Mucosa of descending colon (tissue), 3 donors: Measurements from ENCODE around the gene NUP58. TPM values are rescaled to one million over a fixed set of nuclear protein-coding genes. Genes with fewer than 3 reads are reported as not detected.

ENCODE experiments used
- ATAC-seq: fragments of 200-7000 bp; cut with Tn5 transposase; one replicate; pipeline ENCODE4 v1.9.1; 2020; ENCODE audit warnings: mild to moderate bottlenecking, moderate library complexity
- DNase-seq, 3 donors: peaks; one replicate each; pipeline ENCODE4 v3.0.0-alpha.2; 2020
- H3K36me3 ChIP-seq: fragments of 200-600 bp; one replicate; pipeline ENCODE4 v1.8.0; 2021; ENCODE audit warnings: low read depth, mild to moderate bottlenecking
- H3K4me1 ChIP-seq: fragments of 200-600 bp; one replicate; pipeline ENCODE4 v1.8.0; 2021; ENCODE audit warnings: low read depth, mild to moderate bottlenecking
- H3K4me3 ChIP-seq: fragments of 200-600 bp; one replicate; pipeline ENCODE4 v1.8.0; 2021; ENCODE audit warnings: mild to moderate bottlenecking
- H3K9me3 ChIP-seq: fragments of 200-600 bp; one replicate; pipeline ENCODE4 v1.8.0; 2021; ENCODE audit warnings: mild to moderate bottlenecking
- intact Hi-C, 2 donors: fragments of 100-400 bp; cut with DNase I in 1 of 2; cut with micrococcal nuclease in 1 of 2; formaldehyde crosslinking; loops; one replicate each; pipeline versions ENCODE4 v1.11.0 to v1.11.1; 2022; cut with DNase I, micrococcal nuclease
- total RNA-seq, 3 donors: library from RNA; stranded (reverse); fragmentation: NEBNext Ultra II Directional in 2 of 3; extraction: Animal tissue kit (Norgen Biotek cat#: 25700) in 2 of 3; gene quantifications; one replicate each; pipeline versions ENCODE4 v1.2.1 to v1.2.4, GENCODE V29; 2021 to 2023
- TF ChIP-seq, protein P1 (sequence below): fragments of 200-600 bp; IDR thresholded peaks from one replicate; pipeline ENCODE4 v1.8.0; 2022; ENCODE audit warnings: antibody characterized with exemption, mild to moderate bottlenecking
- donor health status: DM: no; HTN: no; CAD: no; lungs with moderate emphysema.
- donor health status: DM: no; HTN: no; CAD: no.
- donor health status: DM: no; HTN: yes; CAD: no.

NUP58 gene
- total RNA-seq, 3 donors from 2014 or later = 31.9 to 35.3 (median 32.8) TPM

DNA sequence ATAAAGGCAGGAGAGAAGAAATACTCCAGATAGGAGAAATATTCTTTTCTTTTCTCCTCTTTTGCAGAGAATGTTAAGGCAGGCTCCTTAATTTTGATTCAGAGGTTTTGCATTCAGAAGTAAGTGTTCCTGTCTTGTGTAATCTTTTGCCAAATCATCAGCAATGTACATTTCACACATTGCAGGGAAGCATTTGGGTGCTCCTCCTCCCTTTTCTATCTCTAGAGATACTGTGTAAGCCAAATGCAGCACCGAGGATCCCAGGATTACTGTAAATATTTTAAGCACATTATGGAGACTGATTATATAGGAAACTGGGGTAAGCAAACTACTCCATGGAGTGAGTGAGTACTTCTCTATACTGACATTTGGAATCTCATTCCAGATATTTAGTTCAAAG, 77.6 kb downstream of the NUP58 start:
- Histone ChIP-seq H3K9me3 (no peaks in the 10 kb centered on the region), H3K4me3 (no peak overlapping the region), H3K4me1 (no peaks in the 10 kb centered on the region), H3K36me3 (no peaks in the 10 kb centered on the region)
- intact Hi-C loops = no loop called here
- TF ChIP-seq, protein P1, sequence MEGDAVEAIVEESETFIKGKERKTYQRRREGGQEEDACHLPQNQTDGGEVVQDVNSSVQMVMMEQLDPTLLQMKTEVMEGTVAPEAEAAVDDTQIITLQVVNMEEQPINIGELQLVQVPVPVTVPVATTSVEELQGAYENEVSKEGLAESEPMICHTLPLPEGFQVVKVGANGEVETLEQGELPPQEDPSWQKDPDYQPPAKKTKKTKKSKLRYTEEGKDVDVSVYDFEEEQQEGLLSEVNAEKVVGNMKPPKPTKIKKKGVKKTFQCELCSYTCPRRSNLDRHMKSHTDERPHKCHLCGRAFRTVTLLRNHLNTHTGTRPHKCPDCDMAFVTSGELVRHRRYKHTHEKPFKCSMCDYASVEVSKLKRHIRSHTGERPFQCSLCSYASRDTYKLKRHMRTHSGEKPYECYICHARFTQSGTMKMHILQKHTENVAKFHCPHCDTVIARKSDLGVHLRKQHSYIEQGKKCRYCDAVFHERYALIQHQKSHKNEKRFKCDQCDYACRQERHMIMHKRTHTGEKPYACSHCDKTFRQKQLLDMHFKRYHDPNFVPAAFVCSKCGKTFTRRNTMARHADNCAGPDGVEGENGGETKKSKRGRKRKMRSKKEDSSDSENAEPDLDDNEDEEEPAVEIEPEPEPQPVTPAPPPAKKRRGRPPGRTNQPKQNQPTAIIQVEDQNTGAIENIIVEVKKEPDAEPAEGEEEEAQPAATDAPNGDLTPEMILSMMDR = no peak
- no peak for DNase-seq
- no peak for ATAC-seq

- H3K4me3 ChIP-seq = no peak overlapping the region
- no peak for DNase-seq
- no peaks in the 10 kb centered on the region for H3K9me3 ChIP-seq
- intact Hi-C loops = no loop called here
- no peak for ATAC-seq
- TF ChIP-seq, protein P1 = no peak
- H3K36me3 ChIP-seq = no peaks in the 10 kb centered on the region
- H3K4me1 ChIP-seq = no peaks in the 10 kb centered on the region
These were observed 78.7 kb downstream of the NUP58 start for GRCh38 chr13:25380082-25380481.

DNA sequence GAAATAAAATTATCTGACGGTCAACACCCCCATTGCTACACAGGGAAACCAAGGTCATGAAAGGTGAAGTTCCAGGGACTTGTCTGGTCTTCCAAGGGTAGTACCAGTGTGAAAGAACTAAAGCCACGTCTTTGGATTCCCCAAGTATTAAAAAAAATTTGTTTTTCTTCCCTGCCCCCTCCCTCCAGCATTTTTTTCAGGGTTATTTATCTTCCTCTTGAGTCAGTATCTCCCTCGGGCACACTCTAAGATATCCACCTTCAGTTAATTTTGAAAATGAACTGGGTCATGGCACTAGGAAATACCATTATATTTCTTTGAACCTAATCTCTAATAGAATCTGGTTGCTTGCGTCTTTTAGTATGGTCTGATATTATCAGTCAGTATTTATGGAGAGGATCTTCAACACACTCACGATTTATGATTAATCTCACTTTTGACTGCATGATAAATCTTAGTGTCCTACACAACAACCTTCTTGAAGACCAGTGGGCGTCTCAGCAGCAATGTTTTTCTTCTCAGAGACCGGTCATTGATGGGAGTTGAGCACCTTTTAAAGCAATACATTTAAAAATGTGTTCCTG, 79.4 kb downstream of the NUP58 start:
- intact Hi-C loops = no loop called here
- ATAC-seq (no peak), DNase-seq (no peak)
- H3K4me1 ChIP-seq = no peaks in the 10 kb centered on the region
- TF ChIP-seq, protein P1 = no peak
- H3K36me3 ChIP-seq = no peaks in the 10 kb centered on the region
- H3K4me3 ChIP-seq = no peak overlapping the region
- no peaks in the 10 kb centered on the region for H3K9me3 ChIP-seq

GRCh38 chr13:25384758-25385410, 83.5 kb downstream of the NUP58 start:
- Histone ChIP-seq H3K9me3 (no peaks in the 10 kb centered on the region), H3K4me3 (no peak overlapping the region), H3K4me1 (no peaks in the 10 kb centered on the region), H3K36me3 (no peaks in the 10 kb centered on the region)
- TF ChIP-seq, protein P1 = no peak
- DNase-seq (no peak), ATAC-seq (no peak)
- intact Hi-C loops = no loop called here

GRCh38 chr13:25391932-25392331, 90.5 kb downstream of the NUP58 start:
- DNase-seq (no peak), ATAC-seq (no peak)
- Histone ChIP-seq H3K4me1 (no peaks in the 10 kb centered on the region), H3K4me3 (no peak overlapping the region), H3K9me3 (no peaks in the 10 kb centered on the region), H3K36me3 (no peaks in the 10 kb centered on the region)
- intact Hi-C loops = no loop called here
- TF ChIP-seq, protein P1 = no peak

Other genes starting within 250 kb of the NUP58 start
- under 1 TPM in 2 of 3 donors, not detected in 1; 0.17 to 0.22 TPM for gene PABPC3, start 205.5 kb upstream of the NUP58 start, total RNA-seq
- under 1 TPM in 2 of 3 donors, not detected in 1; 0.05 to 0.70 TPM for gene AMER2, start 129.3 kb upstream of the NUP58 start, total RNA-seq
- gene MTMR6, start 14.1 kb upstream of the NUP58 start, total RNA-seq = 10 to 100 TPM; 10.8 to 18.5 (median 13.7) TPM
- 1 to 10 TPM in 1 of 3 donors, under 1 TPM in 2; 0.22 to 3.6 (median 0.41) TPM for gene ATP8A2, start 70.3 kb downstream of the NUP58 start, total RNA-seq